ENCODE measurements around the gene EZH1.
A peak's percentile ranks its signal among the peaks of the same experiment; 100 is the strongest.

EZH1 gene

DNA sequence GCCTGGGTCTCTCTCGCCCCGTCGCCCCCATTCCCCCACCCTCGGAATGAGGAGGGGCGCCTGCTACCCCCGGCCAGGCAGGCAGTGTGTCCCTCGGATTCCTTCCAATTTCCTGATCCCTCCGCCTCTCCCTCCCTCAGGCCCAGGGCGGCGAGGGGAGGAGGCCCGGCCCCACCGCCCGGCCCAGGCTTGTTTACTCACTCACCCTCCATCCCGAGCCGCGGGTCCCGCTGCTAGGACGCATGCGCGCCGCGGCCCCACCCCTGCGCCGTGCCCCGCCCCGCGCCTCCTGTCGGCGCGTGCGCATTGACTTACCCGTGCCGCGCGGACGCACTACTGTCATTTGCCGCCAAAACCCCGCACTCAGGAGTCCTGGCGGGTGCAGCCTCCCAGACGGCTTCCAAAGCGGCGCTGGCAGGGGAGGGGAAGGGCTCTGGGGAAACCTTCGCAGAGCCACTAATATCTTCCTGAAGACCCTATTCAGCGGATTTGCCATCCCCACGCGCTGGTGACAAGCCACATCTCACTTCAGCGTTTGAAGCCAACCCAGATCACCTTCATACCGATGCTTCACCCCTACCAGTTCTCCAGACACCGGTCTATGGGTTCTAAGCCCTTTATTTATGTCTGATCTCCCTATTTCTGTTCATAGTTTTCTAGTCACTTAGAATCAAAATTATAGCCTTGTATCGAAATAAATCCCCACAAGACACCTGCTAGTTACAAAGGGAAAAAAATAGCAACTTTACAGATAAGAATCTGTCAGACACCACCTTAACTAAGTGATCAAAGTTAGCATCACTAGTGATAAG, at the start of gene EZH1:
Gene EZH1, minus strand, starts transcription at position 235 of the 812 bp plus-strand sequence. CDS start 16,099 bp downstream, outside the sequence.
- DNase-seq, result peak; percentile 94 to 97 (median 95)

DNA sequence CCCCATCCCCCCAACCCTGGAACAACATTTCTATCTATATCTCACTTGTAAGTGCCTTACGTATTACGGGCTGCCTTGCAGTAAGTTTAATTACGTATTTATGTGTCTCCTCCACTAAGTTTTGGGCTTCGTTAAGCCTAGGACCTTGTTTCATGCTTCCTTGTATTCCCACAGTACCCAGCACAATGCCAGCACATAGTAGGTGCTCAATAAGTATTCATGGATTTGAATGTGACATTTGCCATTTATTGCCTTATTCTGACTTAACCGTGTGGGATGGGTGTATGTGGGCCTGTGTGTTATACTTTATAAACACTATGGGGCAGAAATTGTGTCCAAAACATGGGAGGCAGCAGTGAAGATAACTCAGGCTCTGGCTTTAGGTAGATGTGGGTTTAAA, 47.7 kb upstream of the EZH1 start:
- DNase-seq, result no peak

DNA sequence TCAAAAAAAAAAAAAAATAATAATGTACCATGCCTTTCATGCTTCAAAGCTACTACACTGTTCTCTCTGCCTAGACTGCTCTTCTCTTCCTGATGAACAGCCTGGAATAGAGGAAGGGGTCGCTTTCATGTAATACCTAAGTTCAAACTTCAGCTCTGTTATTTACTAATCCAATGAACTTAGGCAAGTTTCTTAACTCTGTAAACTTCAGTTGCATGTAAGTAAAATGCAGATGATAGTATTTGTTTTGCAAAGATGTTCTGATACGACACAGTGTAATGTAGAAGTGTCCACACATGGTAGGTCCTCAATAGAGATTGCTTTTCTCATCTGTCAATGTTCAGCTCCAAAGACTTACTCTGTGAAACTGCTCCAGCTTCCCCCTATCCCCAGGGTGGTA, 47.1 kb upstream of the EZH1 start:
- no peak for DNase-seq

DNA sequence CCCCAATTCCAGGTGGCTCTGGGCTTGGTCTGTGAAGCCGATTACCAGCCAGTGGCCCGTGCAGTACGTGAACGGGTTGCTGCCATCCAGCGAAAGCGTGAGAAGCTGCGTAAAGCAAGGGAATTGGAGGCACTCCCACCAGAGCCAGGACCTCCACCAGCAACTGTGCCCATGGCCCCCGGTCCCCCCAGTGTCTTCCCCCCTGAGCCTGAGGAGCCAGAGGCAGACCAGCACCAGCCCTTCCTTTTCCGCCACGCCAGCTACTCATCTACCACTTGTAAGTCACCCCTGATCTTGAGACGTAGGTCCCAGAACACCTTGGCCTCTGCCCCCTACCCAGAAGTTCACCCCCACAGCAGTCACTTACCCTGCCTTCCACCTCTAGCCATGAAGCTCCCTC, 42.4 kb upstream of the EZH1 start:
- no peak for DNase-seq

DNA sequence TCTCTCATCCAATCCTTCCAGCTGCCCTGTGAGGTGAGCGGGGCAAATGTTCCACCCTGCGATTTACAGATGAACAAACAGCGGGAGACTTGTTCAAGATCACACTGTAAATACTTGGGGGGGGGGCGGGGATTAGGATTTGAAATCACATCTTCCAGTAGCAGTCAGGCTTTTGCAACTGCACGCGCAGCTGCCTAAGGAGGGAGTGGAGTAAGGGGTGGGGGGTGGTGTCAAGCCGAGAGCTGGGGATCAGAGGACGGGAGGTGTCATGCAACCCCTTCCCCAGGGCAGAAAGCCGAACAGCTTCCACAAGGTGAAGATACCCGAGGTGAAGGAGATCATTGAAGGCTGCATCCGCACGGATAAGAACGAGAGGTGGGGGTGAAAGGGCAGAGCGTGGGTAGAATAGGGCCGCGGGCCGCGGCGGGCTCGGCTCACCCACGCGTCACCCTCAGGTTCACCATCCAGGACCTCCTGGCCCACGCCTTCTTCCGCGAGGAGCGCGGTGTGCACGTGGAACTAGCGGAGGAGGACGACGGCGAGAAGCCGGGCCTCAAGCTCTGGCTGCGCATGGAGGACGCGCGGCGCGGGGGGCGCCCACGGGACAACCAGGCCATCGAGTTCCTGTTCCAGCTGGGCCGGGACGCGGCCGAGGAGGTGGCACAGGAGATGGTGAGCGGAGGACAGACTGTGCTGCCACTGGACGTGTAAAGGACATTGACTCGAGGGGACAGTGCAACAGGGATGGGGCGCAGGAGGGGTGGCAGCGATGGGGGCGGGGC, 40.2 kb upstream of the EZH1 start:
- DNase-seq, result no peak

DNA sequence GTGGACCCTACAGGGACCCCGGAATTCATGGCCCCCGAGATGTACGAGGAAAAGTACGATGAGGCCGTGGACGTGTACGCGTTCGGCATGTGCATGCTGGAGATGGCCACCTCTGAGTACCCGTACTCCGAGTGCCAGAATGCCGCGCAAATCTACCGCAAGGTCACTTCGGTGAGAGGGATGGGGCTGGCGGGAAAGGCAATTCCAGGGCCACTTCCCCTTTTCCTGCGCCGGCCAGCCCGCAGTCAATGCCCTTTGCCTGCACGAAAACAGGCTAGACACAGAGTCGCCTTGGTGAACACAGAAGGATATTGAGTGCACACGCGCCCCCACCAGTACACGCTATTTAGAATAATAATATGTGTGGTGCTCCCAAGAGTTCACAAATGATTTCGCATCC, 39.6 kb upstream of the EZH1 start:
- DNase-seq, result no peak

DNA sequence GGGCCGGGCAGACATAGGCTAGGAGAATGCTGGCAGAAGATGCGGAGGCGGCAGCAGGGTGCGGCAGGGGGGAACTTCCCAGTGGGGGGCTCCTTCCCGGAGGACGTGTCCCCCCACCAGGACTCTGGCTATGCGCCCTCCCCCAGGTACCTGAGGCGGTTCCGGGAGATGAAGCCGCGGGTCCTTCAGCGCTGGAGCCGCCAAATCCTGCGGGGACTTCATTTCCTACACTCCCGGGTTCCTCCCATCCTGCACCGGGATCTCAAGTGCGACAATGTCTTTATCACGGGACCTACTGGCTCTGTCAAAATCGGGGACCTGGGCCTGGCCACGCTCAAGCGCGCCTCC, 38.9 kb upstream of the EZH1 start:
- DNase-seq, result no peak

DNA sequence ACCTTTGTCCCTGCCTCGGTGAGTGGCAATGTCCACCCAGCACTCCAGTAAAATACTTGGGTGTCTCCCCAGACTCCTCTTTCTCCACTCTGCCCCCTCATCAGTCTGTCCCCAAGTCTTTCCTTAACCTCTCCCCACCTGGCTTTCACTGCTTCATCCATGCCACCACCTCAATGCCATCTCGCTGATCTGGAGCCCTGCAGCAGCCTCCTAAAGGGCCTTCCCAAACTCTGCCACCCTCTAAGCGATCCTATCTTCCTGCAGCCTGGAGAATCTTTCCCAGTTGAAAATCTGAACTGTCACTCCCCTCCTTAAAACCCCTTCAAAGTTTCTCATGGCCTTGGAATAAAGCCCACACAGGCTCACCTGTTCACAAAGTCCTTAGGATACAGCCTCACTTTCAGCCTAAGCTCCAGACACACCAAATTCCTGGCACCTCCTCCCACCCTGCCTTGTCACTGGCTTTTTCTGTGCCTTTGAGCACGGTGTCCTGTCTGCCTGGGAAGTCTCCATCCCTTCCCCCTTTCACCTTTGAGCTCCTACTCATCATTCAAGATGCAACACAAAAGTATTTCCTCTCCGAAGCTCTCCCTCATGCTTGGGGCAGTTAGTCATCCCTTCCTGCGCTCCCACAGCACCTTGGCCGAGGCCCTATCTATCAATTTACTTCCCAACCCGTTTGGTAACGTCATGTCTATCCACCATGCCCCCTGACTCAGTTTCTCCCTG, 38.4 kb upstream of the EZH1 start:
- no peak for DNase-seq

DNA sequence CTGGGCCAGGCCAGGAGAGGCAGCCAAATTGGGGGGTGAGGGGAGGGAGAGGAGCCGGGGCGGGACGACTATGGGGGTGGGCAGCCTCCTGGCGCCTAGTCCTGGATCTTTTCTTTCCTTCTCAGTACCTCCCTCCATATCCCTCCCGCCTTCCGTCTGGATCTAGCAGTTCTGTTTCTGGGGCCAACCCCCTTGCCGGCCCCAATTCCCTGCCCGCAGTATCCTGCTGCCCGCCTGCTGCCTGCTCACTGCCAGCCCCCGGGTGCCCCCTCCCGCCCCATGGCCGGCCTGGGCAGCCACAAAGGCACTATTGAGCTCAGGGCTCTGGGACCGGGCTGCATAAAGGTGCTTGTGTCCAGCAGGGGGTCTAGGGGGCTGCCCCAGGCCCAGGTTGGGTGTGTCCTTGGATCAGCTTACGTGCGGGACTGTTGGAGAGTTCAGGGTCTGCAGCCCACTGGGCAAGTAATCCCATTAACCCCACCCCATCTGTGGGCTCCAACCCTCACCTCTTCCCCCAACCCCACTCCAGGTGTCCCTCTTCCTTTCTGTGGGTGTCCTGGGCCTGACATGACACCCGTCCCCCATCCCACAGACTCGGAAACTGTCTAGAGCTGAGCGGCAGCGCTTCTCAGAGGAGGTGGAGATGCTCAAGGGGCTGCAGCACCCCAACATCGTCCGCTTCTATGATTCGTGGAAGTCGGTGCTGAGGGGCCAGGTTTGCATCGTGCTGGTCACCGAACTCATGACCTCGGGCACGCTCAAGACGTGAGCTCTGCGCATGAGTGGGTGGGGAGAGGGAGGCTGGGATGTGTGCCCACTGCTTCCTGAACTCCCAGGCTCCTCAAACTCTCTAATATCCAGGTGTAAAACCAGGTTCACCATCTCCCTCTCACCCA, 37.6 kb upstream of the EZH1 start:
- no peak for DNase-seq

DNA sequence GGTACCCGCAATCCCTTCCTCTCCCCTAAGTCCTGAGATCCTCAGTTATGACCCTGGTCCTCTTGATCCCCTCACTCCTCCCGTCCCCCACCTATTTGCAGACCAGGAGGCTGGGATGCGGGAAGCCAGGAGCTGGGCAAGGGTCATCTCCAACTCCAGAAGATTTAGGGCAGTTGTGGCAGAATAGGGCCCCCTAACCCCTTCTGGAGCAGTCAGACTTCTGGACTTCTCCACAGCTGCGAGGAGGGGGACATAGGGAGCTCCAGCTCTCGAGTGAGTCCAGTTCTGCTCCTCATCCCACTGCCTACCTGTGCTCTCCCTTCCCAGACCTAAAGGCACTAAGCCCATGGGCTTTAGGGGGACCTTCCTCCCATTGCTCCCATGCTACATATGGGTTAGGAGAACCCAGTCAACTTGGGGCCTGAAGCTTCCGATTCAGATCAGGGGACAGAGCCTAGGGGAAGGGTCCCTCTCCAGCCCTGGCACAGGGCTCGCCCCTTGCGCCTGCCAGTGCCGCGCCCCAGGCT, 36.9 kb upstream of the EZH1 start:
- no peak for DNase-seq

DNA sequence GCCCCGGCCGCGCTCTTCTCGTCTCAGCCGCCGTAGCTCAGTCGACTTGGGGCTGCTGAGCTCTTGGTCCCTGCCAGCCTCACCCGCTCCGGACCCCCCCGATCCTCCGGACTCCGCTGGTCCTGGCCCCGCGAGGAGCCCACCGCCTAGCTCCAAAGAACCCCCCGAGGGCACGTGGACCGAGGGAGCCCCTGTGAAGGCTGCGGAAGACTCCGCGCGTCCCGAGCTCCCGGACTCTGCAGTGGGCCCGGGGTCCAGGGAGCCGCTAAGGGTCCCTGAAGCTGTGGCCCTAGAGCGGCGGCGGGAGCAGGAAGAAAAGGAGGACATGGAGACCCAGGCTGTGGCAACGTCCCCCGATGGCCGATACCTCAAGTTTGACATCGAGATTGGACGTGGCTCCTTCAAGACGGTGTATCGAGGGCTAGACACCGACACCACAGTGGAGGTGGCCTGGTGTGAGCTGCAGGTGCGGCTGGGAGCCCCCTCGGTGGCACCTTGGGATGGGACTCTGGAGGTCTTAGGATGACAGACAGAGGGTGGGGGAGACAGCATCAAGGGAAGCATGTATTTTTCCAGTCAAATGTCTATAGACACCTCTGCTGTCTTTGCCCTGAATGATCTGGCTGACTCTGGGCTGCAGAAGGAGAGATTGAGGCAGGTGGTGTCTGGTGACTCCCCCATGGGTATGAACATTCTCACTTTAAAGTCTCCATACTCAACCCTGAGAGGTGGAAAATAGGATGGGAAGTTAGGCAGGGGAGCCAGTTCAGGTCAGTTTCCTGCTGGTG, 36.2 kb upstream of the EZH1 start:
- DNase-seq, result no peak

DNA sequence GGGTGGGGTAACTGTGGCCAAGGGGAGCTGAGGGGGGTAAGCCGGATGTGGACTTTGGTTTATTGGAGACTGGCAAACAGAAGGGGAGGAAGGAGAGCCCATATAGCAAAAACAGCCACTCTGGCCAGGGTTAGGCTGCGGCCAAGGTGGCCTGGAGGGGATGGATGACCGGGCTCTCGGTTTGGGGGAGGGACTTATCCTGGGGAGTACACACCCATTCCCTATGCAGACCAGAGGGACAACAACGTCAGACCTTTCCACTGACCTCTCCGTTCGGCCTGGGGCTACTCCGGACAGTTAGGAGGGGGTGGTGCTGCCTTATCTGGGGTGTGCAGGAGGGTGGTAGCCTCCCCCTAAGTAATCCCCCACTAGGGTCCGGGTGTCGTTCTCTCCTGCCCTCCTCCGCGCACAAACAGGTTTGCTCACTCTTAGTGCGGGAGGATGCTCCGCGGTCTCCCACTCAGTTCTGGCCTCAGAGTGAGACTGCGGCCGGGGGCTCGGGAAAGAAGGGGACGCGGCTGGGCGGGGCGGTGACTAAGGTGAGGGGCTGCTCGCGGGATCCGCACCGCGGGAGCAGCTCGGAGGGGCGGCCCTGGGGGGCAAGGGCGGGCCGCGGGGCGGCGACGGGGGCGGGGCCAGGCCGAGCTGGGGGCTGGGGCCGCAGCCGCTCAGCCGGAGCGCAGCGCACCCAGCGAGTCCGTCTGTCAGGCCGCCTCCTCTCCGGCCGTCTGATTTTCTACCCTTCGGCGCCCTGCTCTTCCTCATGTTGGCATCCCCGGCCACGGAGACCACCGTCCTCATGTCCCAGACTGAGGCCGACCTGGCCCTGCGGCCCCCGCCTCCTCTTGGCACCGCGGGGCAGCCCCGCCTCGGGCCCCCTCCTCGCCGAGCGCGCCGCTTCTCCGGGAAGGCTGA, 35.4 kb upstream of the EZH1 start, which contains the start of gene WNK4:
Gene WNK4, plus strand, starts transcription at position 675 of the 915 bp plus-strand sequence. Its CDS starts 89 bp downstream, at position 764.
- DNase-seq, result no peak

DNA sequence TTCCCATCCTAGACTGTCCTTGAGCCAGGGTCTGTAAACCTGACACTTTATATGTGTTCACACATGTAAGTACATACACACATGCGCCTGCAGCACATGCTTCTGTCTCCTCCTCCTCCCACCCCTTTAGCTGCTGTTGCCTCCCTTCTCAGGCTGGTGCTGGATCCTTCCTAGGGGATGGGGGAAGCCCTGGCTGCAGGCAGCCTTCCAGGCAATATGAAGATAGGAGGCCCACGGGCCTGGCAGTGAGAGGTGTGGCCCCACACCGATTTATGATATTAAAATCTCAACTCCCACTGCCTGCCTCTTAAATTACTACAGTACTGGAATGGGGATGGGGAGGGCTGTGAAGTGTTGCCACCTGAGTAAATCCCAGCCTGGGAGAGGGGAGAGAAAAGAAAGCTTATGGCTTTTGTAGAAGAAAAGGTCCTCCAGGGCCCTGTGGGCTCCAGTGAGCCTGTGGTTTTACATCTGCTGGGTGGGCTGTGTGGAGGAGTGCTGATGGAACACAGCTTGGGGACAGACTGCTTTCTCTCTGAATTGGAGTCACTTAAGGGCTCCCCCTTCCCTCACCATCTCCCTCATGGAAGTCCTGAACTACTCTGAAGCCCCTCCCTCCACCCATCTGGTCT, 34.6 kb upstream of the EZH1 start:
- DNase-seq, result no peak

DNA sequence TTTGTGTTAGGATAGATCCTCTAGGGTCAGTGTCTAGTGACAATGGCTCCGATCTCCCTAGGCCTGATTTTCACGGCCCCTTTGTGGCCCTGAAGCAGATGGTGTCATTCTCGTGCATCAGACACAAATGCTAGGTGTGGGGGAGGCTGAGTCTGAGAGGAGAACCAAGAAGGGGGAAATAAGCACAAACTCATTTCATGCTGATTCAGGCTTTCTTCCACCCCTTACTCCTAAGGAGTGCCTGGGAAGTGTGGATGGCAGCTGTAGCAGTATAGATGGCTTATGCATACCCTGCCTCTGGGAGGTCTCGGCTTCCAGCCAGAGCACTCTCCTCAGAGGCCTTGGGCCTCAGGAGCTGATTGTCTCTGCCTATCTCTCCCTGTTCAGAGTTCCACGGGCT, 33.7 kb upstream of the EZH1 start:
- DNase-seq, result no peak

DNA sequence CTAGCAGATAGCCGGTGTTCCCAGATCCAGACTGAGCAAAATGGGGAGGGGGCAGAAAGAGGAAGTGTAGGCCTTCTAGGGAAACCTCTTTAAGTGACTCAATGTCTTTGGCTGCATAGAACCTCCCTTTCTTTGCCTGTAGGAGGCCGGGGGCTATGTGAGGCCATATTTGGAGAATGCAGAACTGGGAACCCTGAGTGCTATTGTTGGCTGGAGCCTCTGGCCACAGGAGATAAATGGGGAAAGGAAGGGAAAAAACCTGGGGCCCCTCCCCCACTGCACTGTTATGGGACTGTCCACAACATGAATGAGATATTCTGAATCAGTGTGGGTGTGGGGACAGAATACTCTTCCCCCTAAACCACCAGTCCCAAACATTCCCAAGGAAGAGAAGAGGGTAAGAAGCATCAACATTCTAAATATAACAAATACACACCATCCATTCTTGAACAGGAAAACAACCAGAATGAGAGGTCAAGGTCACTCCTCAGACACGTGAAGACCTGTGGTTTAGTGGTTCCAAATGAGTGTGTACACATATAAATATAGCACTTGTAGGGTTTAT, 30.8 kb upstream of the EZH1 start:
- DNase-seq, result peak in 1 of 3 experiments; percentile 8

DNA sequence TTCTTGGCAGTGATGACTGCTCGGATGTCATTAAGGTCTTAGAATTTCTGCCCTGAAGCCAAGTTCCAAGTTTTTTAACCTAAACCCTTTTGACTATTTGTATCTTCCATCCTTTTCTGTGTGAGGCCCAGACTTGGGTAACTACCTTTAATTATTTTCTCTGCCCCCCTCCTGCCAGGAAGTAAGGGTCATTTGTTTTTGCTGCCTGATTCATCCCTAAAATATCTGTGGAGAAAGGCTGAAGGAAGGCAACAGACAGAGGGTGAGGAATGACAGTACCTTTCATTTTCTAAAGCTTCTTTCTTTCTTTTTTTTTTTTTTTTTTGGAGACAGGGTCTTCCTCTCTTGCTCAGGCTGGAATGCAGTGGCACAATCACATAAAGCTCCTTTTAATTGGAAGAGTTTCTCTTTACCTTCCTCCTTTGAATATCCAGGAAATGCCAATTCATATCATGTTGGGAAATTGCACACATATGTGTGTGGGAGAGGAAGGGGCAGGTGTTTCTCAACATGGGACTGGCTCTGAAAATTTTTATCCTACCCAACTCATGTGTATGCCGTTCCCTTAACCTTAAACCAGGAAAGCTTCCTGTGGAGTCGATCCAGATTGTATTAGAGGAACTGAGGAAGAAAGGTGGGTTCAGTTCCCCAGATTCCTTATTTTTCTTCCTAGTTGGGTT, 29.4 kb upstream of the EZH1 start:
- DNase-seq, result no peak

DNA sequence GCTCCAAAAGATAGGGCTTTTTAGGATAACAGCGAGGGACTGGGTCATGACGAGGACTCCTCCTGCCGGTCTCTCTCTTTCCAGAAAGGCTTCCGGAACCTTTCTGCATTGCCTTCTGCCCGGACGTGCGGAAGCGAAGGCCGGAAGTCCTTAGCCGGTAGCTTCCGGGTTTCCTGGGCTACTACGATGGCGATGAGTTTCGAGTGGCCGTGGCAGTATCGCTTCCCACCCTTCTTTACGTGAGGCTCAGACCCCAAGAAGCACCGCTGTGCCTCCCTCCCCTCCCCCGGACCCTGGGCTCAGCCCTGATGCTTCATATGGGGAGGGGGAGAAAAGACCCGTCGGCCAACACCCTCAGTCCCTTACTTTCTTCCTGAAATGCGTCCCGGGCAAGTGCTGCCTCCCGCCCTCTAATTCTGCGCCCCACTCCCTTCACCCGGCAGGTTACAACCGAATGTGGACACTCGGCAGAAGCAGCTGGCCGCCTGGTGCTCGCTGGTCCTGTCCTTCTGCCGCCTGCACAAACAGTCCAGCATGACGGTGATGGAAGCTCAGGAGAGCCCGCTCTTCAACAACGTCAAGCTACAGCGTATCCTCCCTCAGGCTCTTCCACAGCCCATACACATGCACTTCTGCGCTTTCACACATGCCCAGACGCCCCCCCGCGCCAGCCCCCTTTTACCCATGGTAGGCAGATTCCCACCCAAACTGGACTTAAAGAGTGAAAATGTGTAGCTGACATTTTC, 28.6 kb upstream of the EZH1 start, which contains the start of gene VPS25:
Gene VPS25, plus strand, starts transcription at position 160 of the 746 bp plus-strand sequence. Its CDS starts 27 bp downstream, at position 187.
- DNase-seq, result peak; percentile 79 to 88 (median 86)

DNA sequence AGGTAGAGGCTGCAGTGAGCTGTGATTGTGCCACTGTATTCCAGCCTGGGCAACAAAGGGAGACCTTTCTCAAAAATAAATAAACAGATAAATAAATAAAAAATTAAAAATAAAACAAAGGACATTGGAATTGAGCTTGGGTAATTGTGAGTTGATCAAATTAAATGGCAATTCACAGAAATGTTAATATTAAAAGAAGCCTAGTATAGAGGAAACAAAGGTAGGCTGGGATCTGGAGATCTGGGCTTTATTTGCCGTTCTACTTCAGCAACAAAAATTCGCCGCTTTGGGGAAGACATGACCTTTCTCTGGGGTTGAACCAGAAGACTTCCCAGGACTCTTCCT, 28.1 kb upstream of the EZH1 start:
- no peak for DNase-seq

Data from NCI-H1417 (cell line).